Right kidney (tissue), 9 donors: ENCODE measurements around the gene AP2S1.
"Not testable (repeated sequence)": the region's sequence is repeated elsewhere in the genome, so short reads cannot be mapped to it uniquely, and the experiment has no call there.

Experiments used
- DNase-seq: peaks from one replicate; pipeline ENCODE4 v3.0.0-alpha.2; 2016
- long read RNA-seq, 8 donors: transcript quantifications; one replicate each; lab custom pipeline, GENCODE V29; 2026

Gene AP2S1
- long read RNA-seq, donor 1, transcript AP2S1-201 (5 exons, 935 nt): major isoform, 93 of 119 reads
- long read RNA-seq, donor 1, transcript AP2S1-203 (4 exons, 636 nt): minor isoform, 12 of 119 reads
- long read RNA-seq, donor 1, transcript AP2S1-204 (4 exons, 707 nt): minor isoform, 7 of 119 reads
- long read RNA-seq, donor 1, partial matches to known transcripts: 0 of 119 reads
- long read RNA-seq, donor 1, other reads (novel, unspliced or antisense): 0 of 119 reads
- long read RNA-seq, donor 2, transcript AP2S1-201 (5 exons, 935 nt): major isoform, 77 of 92 reads
- long read RNA-seq, donor 2, transcript AP2S1-204 (4 exons, 707 nt): minor isoform, 5 of 92 reads
- long read RNA-seq, donor 2, transcript AP2S1-203 (4 exons, 636 nt): minor isoform, 5 of 92 reads
- long read RNA-seq, donor 2, partial matches to known transcripts: 0 of 92 reads
- long read RNA-seq, donor 2, other reads (novel, unspliced or antisense): 0 of 92 reads
- long read RNA-seq, donor 3, transcript AP2S1-201 (5 exons, 935 nt): major isoform, 41 of 53 reads
- long read RNA-seq, donor 3, partial matches to known transcripts: 0 of 53 reads
- long read RNA-seq, donor 3, other reads (novel, unspliced or antisense): 0 of 53 reads
- long read RNA-seq, donor 4, transcript AP2S1-201 (5 exons, 935 nt): major isoform, 68 of 99 reads
- long read RNA-seq, donor 4, transcript AP2S1-203 (4 exons, 636 nt): minor isoform, 5 of 99 reads
- long read RNA-seq, donor 4, partial matches to known transcripts: 15 of 99 reads
- long read RNA-seq, donor 4, other reads (novel, unspliced or antisense): 0 of 99 reads
- long read RNA-seq, donor 5, transcript AP2S1-203 (4 exons, 636 nt): minor isoform, 6 of 101 reads
- long read RNA-seq, donor 5, transcript AP2S1-201 (5 exons, 935 nt): major isoform, 82 of 101 reads
- long read RNA-seq, donor 5, partial matches to known transcripts: 0 of 101 reads
- long read RNA-seq, donor 5, other reads (novel, unspliced or antisense): 0 of 101 reads
- long read RNA-seq, donor 6, transcript AP2S1-203 (4 exons, 636 nt): minor isoform, 5 of 80 reads
- long read RNA-seq, donor 6, transcript AP2S1-201 (5 exons, 935 nt): major isoform, 60 of 80 reads
- long read RNA-seq, donor 6, transcript AP2S1-204 (4 exons, 707 nt): minor isoform, 8 of 80 reads
- long read RNA-seq, donor 6, partial matches to known transcripts: 0 of 80 reads
- long read RNA-seq, donor 6, other reads (novel, unspliced or antisense): 0 of 80 reads
- long read RNA-seq, donor 7, transcript AP2S1-201 (5 exons, 935 nt): major isoform, 132 of 170 reads
- long read RNA-seq, donor 7, transcript AP2S1-203 (4 exons, 636 nt): minor isoform, 13 of 170 reads
- long read RNA-seq, donor 7, transcript AP2S1-204 (4 exons, 707 nt): minor isoform, 13 of 170 reads
- long read RNA-seq, donor 7, partial matches to known transcripts: 0 of 170 reads
- long read RNA-seq, donor 7, other reads (novel, unspliced or antisense): 0 of 170 reads
- long read RNA-seq, donor 8, transcript AP2S1-201 (5 exons, 935 nt): major isoform, 63 of 76 reads
- long read RNA-seq, donor 8, transcript AP2S1-204 (4 exons, 707 nt): minor isoform, 5 of 76 reads
- long read RNA-seq, donor 8, partial matches to known transcripts: 0 of 76 reads
- long read RNA-seq, donor 8, other reads (novel, unspliced or antisense): 0 of 76 reads

GRCh38 chr19:46850228-46851203 is at the start of gene AP2S1:
AP2S1 (minus strand) TSS chr19:46850846; CDS start chr19:46850766, 80 bp downstream.
- peak; percentile 87 for DNase-seq

- no peak for DNase-seq
Observed at GRCh38 chr19:46900341-46900740, 49.7 kb upstream of the AP2S1 start.

GRCh38 chr19:46898731-46899130 is 48.1 kb upstream of the AP2S1 start:
- no peak for DNase-seq

GRCh38 chr19:46896076-46896794 is 45.6 kb upstream of the AP2S1 start:
- no peak for DNase-seq

GRCh38 chr19:46892252-46893179 is 41.9 kb upstream of the AP2S1 start:
- DNase-seq: no peak

GRCh38 chr19:46890423-46891170 is 40.0 kb upstream of the AP2S1 start:
- DNase-seq: no peak

GRCh38 chr19:46887240-46887782 is 36.7 kb upstream of the AP2S1 start:
- no peak for DNase-seq

GRCh38 chr19:46886546-46887239 is 36.0 kb upstream of the AP2S1 start:
- DNase-seq: no peak

GRCh38 chr19:46885411-46885810 is 34.8 kb upstream of the AP2S1 start:
- no peak for DNase-seq

GRCh38 chr19:46882751-46883150 is 32.1 kb upstream of the AP2S1 start:
- DNase-seq: not testable (repeated sequence)

- DNase-seq: no peak
Observed at GRCh38 chr19:46882034-46882433, 31.4 kb upstream of the AP2S1 start.

GRCh38 chr19:46881092-46881491 is 30.4 kb upstream of the AP2S1 start:
- DNase-seq: no peak

- DNase-seq: no peak
Observed at GRCh38 chr19:46880431-46880830, 29.8 kb upstream of the AP2S1 start.

GRCh38 chr19:46878613-46879375 is 28.1 kb upstream of the AP2S1 start:
- DNase-seq: no peak

GRCh38 chr19:46875657-46876056 is 25.0 kb upstream of the AP2S1 start:
- no peak for DNase-seq

GRCh38 chr19:46875234-46875633 is 24.6 kb upstream of the AP2S1 start:
- no peak for DNase-seq
